Inferior parietal cortex (tissue), 1 donor: Measurements from ENCODE around the gene CNKSR2.

ENCODE experiments used
- DNase-seq: peaks from one replicate; pipeline ENCODE4 v3.0.0-alpha.2; 2016; ENCODE audit errors: extremely low spot score

Gene CNKSR2

DNA sequence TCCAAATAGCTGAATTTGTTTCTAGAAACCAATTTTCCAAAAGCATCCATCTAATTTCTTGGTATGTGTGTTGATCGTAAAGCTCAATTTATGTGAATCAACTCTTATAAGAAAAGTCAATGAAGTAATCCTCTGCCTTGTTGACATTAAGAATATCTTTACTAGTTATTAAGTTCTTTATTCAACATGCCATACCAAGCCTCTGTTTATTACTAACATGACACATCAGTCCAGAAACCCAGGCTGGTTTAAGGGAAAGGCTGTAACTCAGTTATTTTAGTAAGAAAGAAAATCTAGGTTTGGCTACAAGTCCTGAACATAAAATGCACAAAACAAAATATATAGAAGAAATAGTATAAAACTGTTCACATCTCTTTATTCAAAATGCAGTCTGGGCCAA is 235.9 kb downstream of the CNKSR2 start:
- DNase-seq, result no peak

DNA sequence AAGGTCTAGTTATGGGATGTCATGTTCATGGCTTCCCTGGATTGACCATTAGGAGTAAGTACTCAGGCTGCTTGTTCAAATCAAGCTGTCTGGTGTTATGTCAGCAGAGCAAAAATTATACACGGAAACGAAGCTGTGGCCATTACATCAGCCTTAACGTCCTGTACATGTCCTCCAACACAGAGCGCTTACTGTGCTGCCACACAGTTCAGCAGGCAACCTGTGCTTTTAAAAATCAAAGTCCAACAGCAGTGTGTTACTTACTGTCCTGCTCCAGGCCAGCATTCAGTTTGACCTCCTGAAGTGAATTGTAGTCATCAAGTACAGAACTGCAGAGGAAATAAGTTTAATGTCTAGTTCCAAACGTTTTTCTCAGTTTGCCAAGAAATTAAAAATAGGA is 237.9 kb downstream of the CNKSR2 start:
- DNase-seq, result no peak

GRCh38 chrX:21616386-21616785 is 242.2 kb downstream of the CNKSR2 start:
- no peak for DNase-seq

GRCh38 chrX:21620234-21620633 is 246.0 kb downstream of the CNKSR2 start:
- no peak for DNase-seq

DNA sequence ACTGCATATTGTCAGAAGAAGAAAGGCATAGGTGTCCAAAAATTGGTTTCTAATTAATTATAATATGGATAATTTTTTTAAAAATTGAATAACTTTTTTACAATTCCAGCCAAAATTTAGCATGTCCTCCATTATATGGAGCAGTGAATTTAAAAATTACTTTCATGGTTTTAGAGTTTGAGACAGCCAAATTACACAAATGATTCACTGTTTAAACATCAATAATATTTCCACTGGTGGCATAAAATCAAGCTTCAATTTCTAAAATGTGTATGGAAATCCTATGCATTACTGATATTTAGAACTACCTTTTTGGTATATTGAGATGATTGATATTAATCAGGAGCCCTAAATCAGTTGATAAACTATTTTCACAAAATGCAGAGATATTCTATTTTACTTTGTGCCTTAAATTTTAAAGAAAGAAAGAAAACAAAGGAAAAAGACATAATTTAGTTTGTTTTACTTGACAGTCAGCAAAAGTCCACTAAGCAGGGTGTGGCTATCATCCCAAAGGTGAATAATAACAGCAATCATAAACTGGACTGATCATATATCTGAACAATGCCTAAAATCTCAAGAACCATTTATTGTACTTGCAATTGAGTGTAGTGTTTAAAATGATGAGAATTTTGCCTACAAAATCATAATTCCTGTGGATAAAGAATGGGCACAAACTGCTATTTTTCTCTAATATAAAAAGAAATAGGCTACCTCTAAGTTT is 249.7 kb downstream of the CNKSR2 start:
- DNase-seq, result no peak

DNA sequence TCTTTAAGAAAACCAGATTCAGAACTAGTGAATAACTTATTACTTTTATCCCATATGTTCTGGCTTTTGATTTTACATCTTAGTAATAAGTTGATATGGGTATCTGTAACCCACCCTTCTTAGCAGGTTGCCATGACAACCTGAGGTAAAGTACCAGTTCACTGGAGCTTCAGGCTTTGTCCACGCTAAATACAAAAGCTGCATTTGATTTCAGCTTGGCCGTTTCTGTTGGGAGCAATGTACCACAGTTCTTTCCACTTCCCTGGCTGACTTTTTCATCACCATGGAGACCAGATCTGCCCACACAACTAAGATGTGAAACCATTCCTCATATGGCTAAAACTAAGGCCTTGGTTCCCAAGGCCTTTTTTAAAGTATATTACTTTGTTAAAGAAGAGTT is 257.8 kb downstream of the CNKSR2 start:
- peak; percentile 25 for DNase-seq

DNA sequence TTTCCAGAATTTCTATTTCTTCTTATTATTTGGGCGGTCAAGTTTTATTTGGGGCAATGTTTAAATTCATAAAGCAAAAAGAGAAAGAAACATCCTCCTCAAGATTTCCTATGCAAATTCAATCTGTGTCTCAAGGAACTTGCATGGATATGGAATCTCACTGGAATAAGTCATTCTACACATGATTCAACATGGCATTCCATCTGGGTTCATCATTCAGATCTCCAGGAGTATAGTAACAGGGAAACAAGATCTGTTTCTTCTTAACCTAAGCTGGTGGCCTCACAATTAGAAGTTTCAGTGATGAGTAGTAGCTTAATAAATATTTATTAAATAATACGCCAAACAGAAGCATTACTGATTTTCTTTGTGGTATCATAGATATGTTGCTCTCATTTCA is 264.1 kb downstream of the CNKSR2 start:
- no peak for DNase-seq

- no peak for DNase-seq
These were observed 265.6 kb downstream of the CNKSR2 start for GRCh38 chrX:21639775-21640174.

- no peak for DNase-seq
These were observed 271.2 kb downstream of the CNKSR2 start for GRCh38 chrX:21645431-21645830.

GRCh38 chrX:21645886-21646285 is 271.7 kb downstream of the CNKSR2 start:
- DNase-seq, result no peak

- DNase-seq, result no peak
These were observed 281.8 kb downstream of the CNKSR2 start for GRCh38 chrX:21655901-21656586.

DNA sequence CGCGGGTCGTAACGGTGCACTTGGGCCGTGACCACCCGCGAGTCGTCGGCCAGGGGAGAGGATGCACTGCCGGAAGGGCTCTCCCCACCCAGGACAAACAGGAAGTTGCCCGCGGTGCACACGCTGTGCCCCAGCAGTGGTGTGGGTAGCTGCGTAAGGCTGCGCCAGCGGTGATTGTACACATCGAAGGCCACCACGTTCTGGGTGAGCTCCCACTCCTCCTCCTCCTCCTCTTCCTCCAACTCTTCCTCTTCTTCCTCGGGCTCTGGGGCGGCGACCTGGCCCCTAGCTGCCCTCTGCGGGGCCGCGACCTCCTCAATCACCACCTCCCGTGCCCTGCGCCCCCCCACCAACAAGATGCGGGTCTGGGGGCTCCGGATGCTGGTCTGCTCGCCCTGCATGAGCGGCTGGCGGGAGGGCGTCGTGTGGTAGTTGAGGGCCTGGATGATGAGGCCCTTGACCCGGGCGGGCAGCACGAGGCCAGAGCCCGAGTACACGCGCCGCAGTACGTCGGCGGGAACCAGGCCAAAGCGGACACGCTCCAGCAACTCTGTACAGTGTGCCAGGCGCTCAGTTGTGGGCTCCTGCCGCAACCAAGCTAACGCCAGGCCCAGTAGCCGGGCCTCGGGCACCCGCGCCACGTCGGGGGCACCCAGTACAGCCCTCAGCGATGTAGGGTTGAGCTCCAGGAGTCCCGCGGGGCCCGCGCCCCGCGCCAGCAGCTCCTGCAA is 282.5 kb downstream of the CNKSR2 start:
- no peak for DNase-seq

DNA sequence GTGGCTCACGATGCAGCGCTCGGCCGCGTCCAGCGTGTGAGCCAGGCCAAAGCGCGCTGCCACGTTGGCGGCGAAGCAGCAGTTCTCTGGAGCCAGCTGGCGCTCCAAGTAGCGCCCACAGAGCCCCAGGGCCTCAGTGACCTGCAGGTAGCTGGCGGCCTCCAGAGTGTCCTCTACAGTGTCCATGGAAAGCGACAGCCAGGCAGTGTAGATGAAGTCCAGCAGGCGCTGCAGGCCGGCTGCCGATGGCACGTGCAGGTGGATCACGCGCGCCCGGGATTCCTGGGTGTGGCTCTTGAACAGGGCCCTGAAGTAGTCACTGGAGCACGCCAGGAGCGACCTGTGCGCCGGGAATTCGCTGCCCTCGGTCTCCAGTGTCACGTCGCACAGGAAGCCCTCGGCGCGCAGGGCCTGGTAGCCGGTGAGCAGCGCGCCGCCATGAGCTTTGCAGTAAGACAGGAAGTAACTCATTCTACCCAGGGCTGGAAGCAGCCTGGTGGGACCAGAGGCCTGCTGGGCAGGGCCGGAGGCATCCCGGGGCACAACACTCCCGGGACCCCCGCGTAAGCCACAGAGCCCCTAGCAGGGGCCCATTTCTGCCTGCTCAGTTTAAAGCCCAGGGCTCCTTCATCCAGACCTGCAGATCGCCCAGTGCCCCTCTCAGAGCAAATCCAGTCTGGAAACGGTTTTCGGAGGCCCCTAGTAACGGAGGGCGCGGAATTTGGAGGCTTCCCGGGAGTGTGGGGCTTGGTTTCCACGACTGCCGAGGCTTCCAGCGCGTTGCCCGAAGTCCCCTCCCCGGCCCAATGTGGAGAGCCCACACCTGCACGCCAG is 283.3 kb downstream of the CNKSR2 start:
- no peak for DNase-seq

DNA sequence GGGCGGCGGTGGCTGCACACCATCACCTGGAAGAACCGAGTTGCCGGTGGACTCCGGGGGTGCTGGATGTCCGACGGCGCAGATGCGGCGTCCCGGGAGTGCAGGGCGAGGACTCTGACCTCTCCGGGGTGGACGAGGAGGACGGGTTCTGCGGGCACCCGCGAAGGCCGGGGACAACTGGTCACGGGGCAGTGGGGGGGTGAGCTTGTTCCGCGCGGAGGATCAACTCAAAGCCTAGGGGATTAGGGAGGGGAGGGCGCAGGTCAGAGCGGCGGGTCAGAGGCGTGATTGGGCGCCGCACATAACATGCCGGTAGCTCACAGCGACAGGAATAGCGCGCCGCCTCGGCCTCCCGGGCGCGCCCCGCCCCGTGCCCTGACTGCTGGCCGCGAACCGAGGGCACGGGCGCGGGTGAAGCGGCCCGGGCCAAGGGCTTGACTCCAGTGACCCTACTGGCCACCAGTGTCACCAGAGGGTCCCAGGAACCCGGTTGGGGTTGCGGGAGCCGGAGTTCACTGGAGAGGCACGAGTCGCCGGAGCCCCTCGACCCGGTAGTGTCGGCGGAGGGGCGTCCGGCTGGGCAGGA is 284.0 kb downstream of the CNKSR2 start, which contains the start of gene KLHL34:
TSS of gene KLHL34 (minus strand) at position 179 of the 586 bp plus-strand sequence. CDS start 542 bp downstream, outside the sequence.
- DNase-seq, result no peak

GRCh38 chrX:21658746-21659145 is 284.5 kb downstream of the CNKSR2 start:
- DNase-seq, result no peak

DNA sequence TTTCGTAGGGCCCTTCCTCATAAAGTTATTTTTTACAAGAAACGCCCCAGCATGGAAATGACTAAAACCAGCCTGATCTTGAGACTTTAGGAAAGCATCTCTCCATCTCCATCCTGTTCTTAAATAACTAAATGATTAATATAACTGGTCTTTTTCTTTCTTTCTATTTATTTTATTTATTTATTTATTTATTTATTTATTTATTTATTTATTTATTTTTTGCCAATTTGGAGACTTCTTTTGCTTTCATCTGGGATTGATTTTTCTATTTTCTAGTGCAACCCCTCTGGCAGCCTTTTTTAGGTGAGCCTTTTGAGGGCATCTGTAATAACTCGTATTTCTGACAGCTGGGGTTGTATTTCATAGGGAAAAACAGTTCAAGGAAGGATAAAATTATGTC is 285.1 kb downstream of the CNKSR2 start:
- DNase-seq, result no peak

DNA sequence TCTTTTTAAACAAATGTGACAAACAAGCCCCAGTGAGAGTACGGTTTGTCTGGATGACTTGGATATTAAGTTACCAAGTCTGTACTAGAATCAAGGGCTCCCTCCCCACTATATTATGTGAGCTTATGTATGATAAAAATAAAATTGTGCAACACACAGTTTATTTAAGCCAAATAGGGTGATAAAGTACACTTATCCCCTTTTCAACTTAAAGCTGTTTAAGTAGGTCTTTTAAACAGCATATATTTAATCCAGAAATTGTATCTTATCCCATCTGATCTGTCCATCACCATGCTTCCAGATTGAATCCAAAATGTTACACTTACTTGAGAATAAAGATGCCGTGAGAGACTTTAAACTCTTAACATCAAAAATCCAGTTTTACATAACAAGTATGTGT is 285.9 kb downstream of the CNKSR2 start:
- DNase-seq, result no peak

DNA sequence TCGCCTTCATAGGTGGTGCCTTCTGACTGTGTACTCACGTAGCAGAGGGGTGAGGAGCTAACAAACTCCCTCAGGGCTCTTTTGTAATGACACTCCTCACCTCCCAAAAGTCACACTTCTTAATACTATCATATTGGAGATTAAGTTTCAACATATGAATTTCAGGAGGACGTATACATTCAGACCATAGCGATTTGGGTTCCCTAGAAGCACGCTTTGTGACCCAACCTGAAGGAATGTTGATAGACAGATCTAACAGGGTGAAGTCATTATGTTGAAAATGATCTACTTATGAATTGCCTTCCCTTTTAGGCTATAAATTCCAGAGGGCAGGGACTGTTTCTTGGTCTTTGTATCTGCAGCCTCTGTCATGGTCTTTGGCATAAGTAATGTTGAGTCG is 287.1 kb downstream of the CNKSR2 start:
- DNase-seq, result no peak

GRCh38 chrX:21662761-21663160 is 288.5 kb downstream of the CNKSR2 start:
- DNase-seq, result no peak

- no peak for DNase-seq
These were observed 292.0 kb downstream of the CNKSR2 start for GRCh38 chrX:21666252-21666651.

GRCh38 chrX:21666679-21667078 is 292.5 kb downstream of the CNKSR2 start:
- no peak for DNase-seq
